Nephron (organoid): Measurements from ENCODE around the gene PTPRG.

Experiments
- H3K27ac Mint-ChIP-seq, 3 experiments: 2 replicates each; pipeline ENCODE4 v1.8.0; 2020; ENCODE audit warnings: mixed read lengths in 3 of 3, mild to moderate bottlenecking in 2 of 3, moderate library complexity in 1 of 3
- H3K27me3 Mint-ChIP-seq: 2 replicates; pipeline ENCODE4 v1.8.0; 2021; ENCODE audit warnings: low read depth, mild to moderate bottlenecking, moderate library complexity, mixed read lengths
- H3K36me3 Mint-ChIP-seq: 2 replicates; pipeline ENCODE4 v1.8.0; 2020; ENCODE audit warnings: low read depth, mixed read lengths
- H3K4me1 Mint-ChIP-seq: 2 replicates; pipeline ENCODE4 v1.8.0; 2020; ENCODE audit warnings: mixed read lengths
- H3K4me3 Mint-ChIP-seq, 3 experiments: 2 replicates each; pipeline ENCODE4 v1.8.0; 2020; ENCODE audit warnings: mild to moderate bottlenecking in 3 of 3, mixed read lengths in 3 of 3, moderate library complexity in 2 of 3
- H3K9me3 Mint-ChIP-seq: 2 replicates; pipeline ENCODE4 v1.8.0; 2020; ENCODE audit warnings: mixed read lengths
- CTCF ChIP-seq, 3 experiments: fragments of 200-600 bp; sonication (generic); IDR thresholded peaks; one replicate each; pipeline ENCODE4 v1.5.0; 2021; ENCODE audit warnings: antibody characterized with exemption in 3 of 3; ENCODE audit not compliant: unreplicated experiment in 3 of 3

The PTPRG gene

GRCh38 chr3:61821823-61822251 lies 260.5 kb downstream of the PTPRG start:
- no peaks in the 10 kb centered on the region for H3K27me3 Mint-ChIP-seq
- H3K9me3 Mint-ChIP-seq: no peaks in the 10 kb centered on the region
- H3K4me1 Mint-ChIP-seq: peaks cover 11% of the 10 kb centered on the region
- no peak for TF ChIP-seq CTCF (IDR thresholded peaks at IDR 0.05; ENCODE audit: unreplicated experiment in 3 of 3)
- H3K4me3 Mint-ChIP-seq: no peak overlapping the region
- H3K36me3 Mint-ChIP-seq: peaks cover 3% of the 10 kb centered on the region
- H3K27ac Mint-ChIP-seq: peak overlapping the region in 1 of 3 experiments; percentile 14

GRCh38 chr3:61822588-61822987 lies 261.2 kb downstream of the PTPRG start:
- H3K4me3 Mint-ChIP-seq: no peak overlapping the region
- H3K27ac Mint-ChIP-seq: no peak overlapping the region
- H3K4me1 Mint-ChIP-seq: peaks cover 11% of the 10 kb centered on the region
- H3K27me3 Mint-ChIP-seq: no peaks in the 10 kb centered on the region
- no peak for TF ChIP-seq CTCF (IDR thresholded peaks at IDR 0.05; ENCODE audit: unreplicated experiment in 3 of 3)
- H3K9me3 Mint-ChIP-seq: no peaks in the 10 kb centered on the region
- H3K36me3 Mint-ChIP-seq: peaks cover 3% of the 10 kb centered on the region

- H3K36me3 Mint-ChIP-seq: peaks cover 3% of the 10 kb centered on the region
- no peaks in the 10 kb centered on the region for H3K27me3 Mint-ChIP-seq
- H3K27ac Mint-ChIP-seq: peak overlapping the region in 1 of 3 experiments; percentile 65
- no peak for TF ChIP-seq CTCF (IDR thresholded peaks at IDR 0.05; ENCODE audit: unreplicated experiment in 3 of 3)
- H3K9me3 Mint-ChIP-seq: no peaks in the 10 kb centered on the region
- H3K4me3 Mint-ChIP-seq: no peak overlapping the region
- peaks cover 26% of the 10 kb centered on the region for H3K4me1 Mint-ChIP-seq
Measured at GRCh38 chr3:61824553-61825135, 263.3 kb downstream of the PTPRG start.

- H3K9me3 Mint-ChIP-seq: no peaks in the 10 kb centered on the region
- H3K27ac Mint-ChIP-seq: no peak overlapping the region
- H3K4me1 Mint-ChIP-seq: peaks cover 30% of the 10 kb centered on the region
- H3K4me3 Mint-ChIP-seq: no peak overlapping the region
- H3K27me3 Mint-ChIP-seq: no peaks in the 10 kb centered on the region
- TF ChIP-seq CTCF (IDR thresholded peaks at IDR 0.05; ENCODE audit: unreplicated experiment in 3 of 3): no peak
- H3K36me3 Mint-ChIP-seq: peaks cover 3% of the 10 kb centered on the region
Measured at GRCh38 chr3:61826161-61826560, 264.8 kb downstream of the PTPRG start.

- TF ChIP-seq CTCF (IDR thresholded peaks at IDR 0.05; ENCODE audit: unreplicated experiment in 3 of 3): no peak
- H3K36me3 Mint-ChIP-seq: peaks cover 3% of the 10 kb centered on the region
- H3K4me3 Mint-ChIP-seq: no peak overlapping the region
- H3K27me3 Mint-ChIP-seq: no peaks in the 10 kb centered on the region
- peaks cover 20% of the 10 kb centered on the region for H3K4me1 Mint-ChIP-seq
- no peaks in the 10 kb centered on the region for H3K9me3 Mint-ChIP-seq
- H3K27ac Mint-ChIP-seq: no peak overlapping the region
Measured at GRCh38 chr3:61828184-61828874, 267.0 kb downstream of the PTPRG start.
